Measurements from ENCODE around the gene CRYBA2.
A peak's percentile ranks its signal among the peaks of the same experiment; 100 is the strongest.

Gene CRYBA2

DNA sequence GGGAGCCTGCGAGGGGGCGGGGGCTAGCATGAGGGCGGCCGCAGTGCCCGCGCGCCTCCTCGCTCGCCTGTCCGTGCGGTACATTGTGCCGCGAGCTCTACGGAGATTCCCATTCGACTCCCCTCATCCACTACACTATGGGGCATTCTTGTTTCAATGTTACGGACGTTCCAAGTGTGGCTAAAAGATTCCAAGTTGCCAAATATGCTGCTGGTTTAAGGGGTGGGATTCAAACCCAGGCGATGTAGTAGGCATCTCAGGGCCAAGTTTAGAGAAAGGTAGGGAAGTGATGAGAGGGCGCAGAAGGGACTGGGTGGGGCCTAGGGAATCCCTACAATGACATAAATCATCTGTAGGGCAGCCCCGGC is 10.0 kb upstream of the CRYBA2 start:
- TF ChIP-seq, protein P1, sequence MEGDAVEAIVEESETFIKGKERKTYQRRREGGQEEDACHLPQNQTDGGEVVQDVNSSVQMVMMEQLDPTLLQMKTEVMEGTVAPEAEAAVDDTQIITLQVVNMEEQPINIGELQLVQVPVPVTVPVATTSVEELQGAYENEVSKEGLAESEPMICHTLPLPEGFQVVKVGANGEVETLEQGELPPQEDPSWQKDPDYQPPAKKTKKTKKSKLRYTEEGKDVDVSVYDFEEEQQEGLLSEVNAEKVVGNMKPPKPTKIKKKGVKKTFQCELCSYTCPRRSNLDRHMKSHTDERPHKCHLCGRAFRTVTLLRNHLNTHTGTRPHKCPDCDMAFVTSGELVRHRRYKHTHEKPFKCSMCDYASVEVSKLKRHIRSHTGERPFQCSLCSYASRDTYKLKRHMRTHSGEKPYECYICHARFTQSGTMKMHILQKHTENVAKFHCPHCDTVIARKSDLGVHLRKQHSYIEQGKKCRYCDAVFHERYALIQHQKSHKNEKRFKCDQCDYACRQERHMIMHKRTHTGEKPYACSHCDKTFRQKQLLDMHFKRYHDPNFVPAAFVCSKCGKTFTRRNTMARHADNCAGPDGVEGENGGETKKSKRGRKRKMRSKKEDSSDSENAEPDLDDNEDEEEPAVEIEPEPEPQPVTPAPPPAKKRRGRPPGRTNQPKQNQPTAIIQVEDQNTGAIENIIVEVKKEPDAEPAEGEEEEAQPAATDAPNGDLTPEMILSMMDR (IDR thresholded peaks at IDR 0.05; ENCODE audit: low read depth, low read length, missing control alignments), result peak; percentile 40
- no peak overlapping the region for H3K4me3 ChIP-seq (ENCODE audit: low read depth, low read length)

DNA sequence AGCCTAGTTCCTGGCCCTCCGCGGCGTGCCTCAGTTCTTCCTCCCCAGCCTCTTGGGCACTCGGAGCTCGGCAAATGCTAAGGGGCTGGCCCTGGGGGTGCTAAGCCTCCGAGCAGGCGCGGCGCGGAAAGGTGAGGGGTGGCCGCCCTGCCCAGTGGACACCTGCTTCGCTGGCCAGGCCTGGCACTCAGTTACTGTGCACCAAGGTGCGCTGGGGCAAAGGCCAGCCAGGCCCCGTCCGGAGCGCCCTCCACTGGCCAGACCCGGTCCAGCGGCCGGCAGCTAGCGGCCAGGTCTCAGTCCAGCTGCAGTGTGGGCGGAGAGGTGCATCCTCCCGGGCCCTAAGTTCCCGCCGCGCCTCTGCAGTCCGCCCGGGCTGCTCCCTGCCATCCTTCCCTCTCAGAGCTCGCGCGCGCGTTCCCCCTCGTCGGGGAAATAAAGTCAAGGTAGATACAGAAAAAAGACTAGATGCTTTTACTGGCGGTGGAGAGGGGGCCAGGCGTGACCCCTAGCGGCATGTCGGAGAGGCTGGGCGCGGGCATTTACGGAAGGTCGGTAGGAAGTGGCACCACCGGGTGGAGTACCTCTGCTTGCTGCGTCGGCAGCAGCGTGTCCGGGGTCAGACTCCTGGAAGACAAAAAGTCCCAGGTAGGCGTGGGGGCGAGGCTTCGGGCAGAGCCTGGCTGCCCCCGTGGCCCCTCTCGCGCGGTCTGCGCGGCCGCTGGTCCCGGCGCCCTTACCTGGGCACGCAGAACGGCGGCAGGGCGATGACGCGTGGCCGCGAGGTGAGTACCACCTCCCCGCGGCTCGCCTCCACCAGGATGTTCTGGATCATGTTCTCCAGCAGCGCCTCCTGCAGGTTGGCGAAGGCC is 9.4 kb upstream of the CRYBA2 start:
- no peak for DNase-seq (ENCODE audit: low read depth)
- TF ChIP-seq, protein P1 (IDR thresholded peaks at IDR 0.05; ENCODE audit: low read depth, low read length, missing control alignments), result no peak
- no peak overlapping the region for H3K4me3 ChIP-seq (ENCODE audit: low read depth, low read length)

More for the DNA sequence above, 10.0 kb upstream of the CRYBA2 start:
- DNase-seq (ENCODE audit: low read depth), result no peak

DNA sequence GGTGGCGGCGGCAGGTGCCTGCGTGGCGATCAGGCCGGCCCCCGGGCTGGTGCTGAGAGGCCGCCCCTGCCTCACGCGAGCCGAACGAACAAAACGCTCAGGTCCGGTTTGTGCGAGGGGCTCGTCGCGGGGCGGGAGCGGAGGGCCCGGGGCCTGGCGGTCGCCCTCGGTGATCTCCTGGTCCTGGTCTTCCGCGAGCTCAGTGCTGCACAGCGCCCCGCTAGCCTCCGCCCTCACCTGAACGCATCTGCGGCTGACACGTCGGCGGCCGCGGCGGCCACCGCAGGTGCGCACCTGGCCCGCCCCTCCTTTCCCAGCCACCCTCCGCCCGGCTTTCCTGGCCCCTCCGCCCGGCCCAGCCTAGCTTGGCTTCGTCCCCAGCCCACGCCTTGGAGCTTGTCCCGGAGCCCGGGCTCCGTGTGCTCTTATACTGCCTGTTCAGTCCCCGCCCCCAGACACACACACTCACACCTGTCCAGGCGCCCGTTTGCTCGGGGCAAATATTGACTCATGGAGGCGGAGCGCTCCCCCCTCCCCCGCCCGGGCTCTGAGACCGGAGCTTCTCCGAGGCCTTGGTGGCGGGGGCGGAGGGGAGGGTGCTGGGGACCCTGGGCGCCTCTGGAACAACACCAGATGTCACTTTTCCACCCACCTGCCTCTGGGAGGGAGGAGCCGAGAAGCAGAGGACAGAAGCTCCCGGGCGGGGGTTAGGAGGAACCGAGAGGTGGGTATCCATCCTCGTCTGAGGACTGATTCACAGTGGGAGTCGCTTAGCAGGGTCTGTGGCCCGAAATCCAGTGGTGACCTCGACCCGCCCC is 8.6 kb upstream of the CRYBA2 start:
- TF ChIP-seq, protein P1 (IDR thresholded peaks at IDR 0.05; ENCODE audit: low read depth, low read length, missing control alignments), result no peak
- no peak for DNase-seq (ENCODE audit: low read depth)
- no peak overlapping the region for H3K4me3 ChIP-seq (ENCODE audit: low read depth, low read length)

DNA sequence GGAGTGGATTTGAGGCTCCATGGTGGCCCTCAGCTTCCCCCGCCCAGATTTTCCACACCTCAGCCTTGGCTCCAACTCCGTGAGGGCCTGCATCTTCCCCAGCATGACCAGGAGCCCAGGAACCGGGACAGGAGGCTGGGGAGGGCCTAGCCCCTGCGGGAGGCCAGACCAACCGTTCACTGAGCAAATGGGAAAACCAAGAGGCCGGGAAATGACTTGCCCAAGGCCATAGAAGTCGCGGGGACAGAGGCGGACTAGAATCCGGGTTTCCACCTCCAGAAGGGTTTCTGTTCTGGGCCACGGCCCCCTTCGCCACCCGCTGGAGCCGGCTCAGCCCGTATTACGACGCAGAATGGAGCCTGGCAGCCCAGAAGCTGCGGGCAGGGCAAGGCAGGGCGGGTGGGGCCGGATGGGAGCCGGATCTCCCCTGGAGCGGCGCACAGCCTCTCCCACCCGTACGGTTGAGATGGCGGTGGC is 7.9 kb upstream of the CRYBA2 start:
- TF ChIP-seq, protein P1 (IDR thresholded peaks at IDR 0.05; ENCODE audit: low read depth, low read length, missing control alignments), result no peak
- no peak for DNase-seq (ENCODE audit: low read depth)
- no peak overlapping the region for H3K4me3 ChIP-seq (ENCODE audit: low read depth, low read length)

DNA sequence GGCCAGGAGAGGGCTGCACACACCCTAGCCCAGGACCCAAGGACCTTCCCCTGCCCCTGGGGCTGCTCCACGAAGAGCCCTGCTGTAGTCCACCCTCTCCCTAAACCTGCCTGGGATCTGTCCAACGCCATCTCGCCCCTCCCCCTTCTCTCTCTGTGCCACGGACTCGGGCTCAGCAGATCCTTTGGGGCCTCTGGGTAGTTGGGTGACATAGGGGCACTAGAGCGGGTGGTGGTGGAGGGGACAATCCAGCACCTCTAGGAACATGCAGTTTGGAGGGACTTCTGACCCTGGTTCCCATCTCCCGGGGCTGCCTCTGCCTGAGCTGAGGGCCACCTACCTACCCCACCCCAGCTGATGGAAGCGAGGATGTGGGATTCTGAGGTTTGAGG is 7.3 kb upstream of the CRYBA2 start:
- no peak overlapping the region for H3K4me3 ChIP-seq (ENCODE audit: low read depth, low read length)
- TF ChIP-seq, protein P1 (IDR thresholded peaks at IDR 0.05; ENCODE audit: low read depth, low read length, missing control alignments), result no peak
- DNase-seq (ENCODE audit: low read depth), result no peak

DNA sequence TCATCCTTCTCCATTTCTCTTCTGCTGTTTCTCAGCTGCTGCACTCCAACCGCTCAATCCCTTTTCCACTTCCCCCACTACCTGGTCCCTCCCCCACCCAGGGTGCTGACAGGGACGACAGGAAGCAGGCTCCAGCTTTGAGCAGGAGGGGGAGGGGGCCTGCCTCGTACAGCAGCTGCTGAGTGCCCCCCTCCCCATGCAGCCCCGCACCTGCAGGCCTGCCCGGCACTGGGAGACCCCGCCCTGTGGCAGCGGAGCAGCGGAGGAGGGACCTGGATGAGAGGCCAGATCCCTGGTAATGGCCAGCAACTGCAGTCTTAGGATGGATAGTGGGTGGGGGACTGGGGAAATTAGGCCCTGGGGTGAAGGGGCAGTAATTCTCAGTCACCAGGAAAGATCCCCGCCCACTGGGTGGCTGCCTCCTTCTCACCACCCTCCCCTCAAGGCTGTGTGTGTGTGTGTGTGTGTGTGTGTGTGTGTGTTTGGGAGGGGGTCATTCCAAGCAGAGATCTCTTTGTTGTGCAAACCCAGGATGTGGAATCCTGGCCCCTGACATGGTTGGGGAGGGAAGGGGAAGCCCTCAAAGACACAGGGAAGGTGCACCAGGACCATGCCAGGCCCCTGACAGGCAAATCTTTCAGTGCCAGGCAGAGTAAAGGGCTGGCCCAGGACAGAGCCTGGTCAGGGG is 6.8 kb upstream of the CRYBA2 start:
- no peak overlapping the region for H3K4me3 ChIP-seq (ENCODE audit: low read depth, low read length)
- no peak for DNase-seq (ENCODE audit: low read depth)
- TF ChIP-seq, protein P1 (IDR thresholded peaks at IDR 0.05; ENCODE audit: low read depth, low read length, missing control alignments), result no peak

Measured in GM12864 (cell line).